ENCODE measurements around the gene GPR17.

The GPR17 gene

DNA sequence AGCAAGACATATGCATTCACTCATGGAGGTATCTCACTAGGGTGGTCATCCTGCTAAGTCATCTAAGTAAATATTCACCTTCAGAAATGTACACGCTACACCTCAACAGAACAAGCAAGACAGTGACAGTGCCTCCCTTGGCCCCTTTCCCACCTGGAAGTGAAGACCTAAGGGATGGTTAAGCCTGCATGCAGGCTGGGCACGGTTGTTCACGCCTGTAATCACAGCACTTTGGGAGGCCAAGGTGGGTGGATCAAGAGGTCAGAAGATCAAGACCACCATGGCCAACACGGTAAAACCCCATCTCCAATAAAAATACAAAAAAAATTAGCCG lies 25.0 kb downstream of the GPR17 start:
- Histone ChIP-seq H3F3A (ENCODE audit: control insufficient read depth, insufficient read depth) (no peaks in the 10 kb centered on the region), H3K9me3 (ENCODE audit: control insufficient read depth, insufficient read depth, low read length) (no peaks in the 10 kb centered on the region), H3K36me3 (ENCODE audit: control insufficient read depth, low read length) (no peaks in the 10 kb centered on the region), H4K20me1 (ENCODE audit: control insufficient read depth, insufficient read depth, low read depth, low read length) (no peaks in the 10 kb centered on the region), H3K4me2 (ENCODE audit: low read length) (no peak overlapping the region), H3K4me3 (ENCODE audit: low read length) (no peak overlapping the region), H3K27ac (ENCODE audit: low read depth, low read length) (no peak overlapping the region), H3K4me1 (ENCODE audit: control insufficient read depth, low read length) (no peaks in the 10 kb centered on the region), H3K79me2 (ENCODE audit: control insufficient read depth, low read length) (no peaks in the 10 kb centered on the region), H3K27me3 (ENCODE audit: control insufficient read depth, low read length) (peaks cover 45% of the 10 kb centered on the region), H3K9me2 (replicated peaks; ENCODE audit: control insufficient read depth, low read length) (no peaks in the 10 kb centered on the region)
- TF ChIP-seq, protein P1, sequence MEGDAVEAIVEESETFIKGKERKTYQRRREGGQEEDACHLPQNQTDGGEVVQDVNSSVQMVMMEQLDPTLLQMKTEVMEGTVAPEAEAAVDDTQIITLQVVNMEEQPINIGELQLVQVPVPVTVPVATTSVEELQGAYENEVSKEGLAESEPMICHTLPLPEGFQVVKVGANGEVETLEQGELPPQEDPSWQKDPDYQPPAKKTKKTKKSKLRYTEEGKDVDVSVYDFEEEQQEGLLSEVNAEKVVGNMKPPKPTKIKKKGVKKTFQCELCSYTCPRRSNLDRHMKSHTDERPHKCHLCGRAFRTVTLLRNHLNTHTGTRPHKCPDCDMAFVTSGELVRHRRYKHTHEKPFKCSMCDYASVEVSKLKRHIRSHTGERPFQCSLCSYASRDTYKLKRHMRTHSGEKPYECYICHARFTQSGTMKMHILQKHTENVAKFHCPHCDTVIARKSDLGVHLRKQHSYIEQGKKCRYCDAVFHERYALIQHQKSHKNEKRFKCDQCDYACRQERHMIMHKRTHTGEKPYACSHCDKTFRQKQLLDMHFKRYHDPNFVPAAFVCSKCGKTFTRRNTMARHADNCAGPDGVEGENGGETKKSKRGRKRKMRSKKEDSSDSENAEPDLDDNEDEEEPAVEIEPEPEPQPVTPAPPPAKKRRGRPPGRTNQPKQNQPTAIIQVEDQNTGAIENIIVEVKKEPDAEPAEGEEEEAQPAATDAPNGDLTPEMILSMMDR (IDR thresholded peaks at IDR 0.05; ENCODE audit: low read depth, low read length, poor library complexity, severe bottlenecking): no peak
- TF ChIP-seq EZH2phosphoT487 (IDR thresholded peaks at IDR 0.05; ENCODE audit: borderline replicate concordance, low read length): no peak

DNA sequence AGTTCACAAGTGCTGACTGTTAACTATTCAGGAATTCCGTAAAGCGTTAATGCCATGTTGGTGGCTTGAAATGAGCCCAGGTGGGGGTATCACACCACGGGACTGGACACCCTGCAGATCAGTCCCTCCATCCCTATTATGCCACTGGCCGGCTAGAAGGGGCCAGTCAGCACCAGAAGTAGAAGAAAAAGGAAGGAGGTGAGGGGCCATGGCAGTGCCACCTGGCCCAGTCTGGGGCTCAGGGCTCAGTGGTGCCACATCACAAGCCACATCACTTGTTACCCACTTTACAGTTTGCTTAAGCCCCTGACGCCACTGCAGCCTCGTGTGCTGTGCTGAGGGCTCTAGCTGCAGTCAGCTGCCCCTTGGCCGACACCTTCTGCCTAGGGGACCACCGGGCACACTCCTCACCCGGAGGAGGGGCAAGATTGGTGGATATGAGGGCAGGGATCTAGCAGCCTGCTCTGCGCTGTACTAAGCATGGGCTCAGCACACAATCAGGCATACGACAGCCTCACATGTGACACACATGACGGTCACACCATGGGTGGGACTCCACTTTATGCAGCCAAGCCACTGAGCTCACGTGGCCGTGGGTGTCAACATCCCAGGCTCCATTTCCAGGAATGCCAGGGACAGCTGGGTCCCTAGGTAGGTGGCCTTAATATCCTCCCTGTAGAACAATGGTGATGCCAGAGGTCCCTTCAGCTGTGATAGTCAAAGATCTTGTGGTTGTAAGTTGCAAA lies 25.8 kb downstream of the GPR17 start:
- no peak for TF ChIP-seq EZH2phosphoT487 (IDR thresholded peaks at IDR 0.05; ENCODE audit: borderline replicate concordance, low read length)
- TF ChIP-seq, protein P1 (IDR thresholded peaks at IDR 0.05; ENCODE audit: low read depth, low read length, poor library complexity, severe bottlenecking): no peak
- peaks cover 46% of the 10 kb centered on the region for H3K27me3 ChIP-seq (ENCODE audit: control insufficient read depth, low read length)
- no peak overlapping the region for H3K27ac ChIP-seq (ENCODE audit: low read depth, low read length)
- H3K4me1 ChIP-seq (ENCODE audit: control insufficient read depth, low read length): no peaks in the 10 kb centered on the region
- no peaks in the 10 kb centered on the region for H3F3A ChIP-seq (ENCODE audit: control insufficient read depth, insufficient read depth)
- no peaks in the 10 kb centered on the region for H3K36me3 ChIP-seq (ENCODE audit: control insufficient read depth, low read length)
- H3K79me2 ChIP-seq (ENCODE audit: control insufficient read depth, low read length): no peaks in the 10 kb centered on the region
- no peaks in the 10 kb centered on the region for H3K9me3 ChIP-seq (ENCODE audit: control insufficient read depth, insufficient read depth, low read length)
- no peak overlapping the region for H3K4me3 ChIP-seq (ENCODE audit: low read length)
- no peaks in the 10 kb centered on the region for H4K20me1 ChIP-seq (ENCODE audit: control insufficient read depth, insufficient read depth, low read depth, low read length)
- H3K9me2 ChIP-seq (replicated peaks; ENCODE audit: control insufficient read depth, low read length): no peaks in the 10 kb centered on the region
- H3K4me2 ChIP-seq (ENCODE audit: low read length): no peak overlapping the region

DNA sequence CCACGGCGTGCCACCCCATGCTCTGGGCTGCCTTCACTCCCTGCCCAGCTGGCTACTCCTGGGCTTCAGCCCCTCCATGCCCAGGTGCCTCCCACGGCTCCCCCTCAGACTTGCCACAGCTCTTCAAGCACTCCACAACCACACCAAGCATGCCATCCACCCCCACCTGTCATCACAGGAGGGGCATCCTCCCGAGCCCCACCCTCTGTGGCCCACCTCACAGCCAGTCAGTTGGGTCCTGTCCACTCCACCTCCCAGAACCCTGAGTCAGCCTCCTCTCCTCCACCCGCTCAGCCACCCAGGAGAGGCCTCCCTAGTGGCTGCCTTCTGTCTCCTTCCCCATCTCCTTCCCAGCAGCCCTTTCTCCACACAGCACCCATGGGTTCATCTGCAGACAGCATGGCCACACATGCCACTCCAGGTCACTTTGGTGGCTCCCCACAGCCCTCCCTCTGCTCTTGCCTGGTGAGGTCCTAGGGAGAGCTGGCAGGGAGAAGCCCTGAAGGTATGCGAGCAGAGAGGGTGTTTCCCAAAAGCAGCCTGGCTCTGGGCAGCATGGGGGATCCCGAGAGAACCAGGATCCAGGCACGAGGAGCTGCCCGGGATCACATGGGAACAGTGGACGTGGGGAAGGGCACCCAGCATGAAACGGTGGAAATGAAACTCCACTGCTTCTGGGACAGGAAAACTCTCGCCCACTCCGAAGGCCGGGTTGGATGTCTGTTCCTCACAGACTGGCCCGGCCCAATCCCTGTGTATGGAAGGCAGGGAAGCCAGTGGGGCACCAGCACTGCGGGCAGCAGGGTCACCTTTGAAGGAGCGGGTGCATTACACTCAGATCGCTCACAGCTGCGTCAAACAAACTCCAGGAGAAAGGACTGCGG lies 26.6 kb downstream of the GPR17 start:
- H3F3A ChIP-seq (ENCODE audit: control insufficient read depth, insufficient read depth): no peaks in the 10 kb centered on the region
- no peak overlapping the region for H3K4me2 ChIP-seq (ENCODE audit: low read length)
- no peak overlapping the region for H3K27ac ChIP-seq (ENCODE audit: low read depth, low read length)
- H4K20me1 ChIP-seq (ENCODE audit: control insufficient read depth, insufficient read depth, low read depth, low read length): no peaks in the 10 kb centered on the region
- no peaks in the 10 kb centered on the region for H3K4me1 ChIP-seq (ENCODE audit: control insufficient read depth, low read length)
- peaks cover 55% of the 10 kb centered on the region for H3K27me3 ChIP-seq (ENCODE audit: control insufficient read depth, low read length)
- TF ChIP-seq, protein P1 (IDR thresholded peaks at IDR 0.05; ENCODE audit: low read depth, low read length, poor library complexity, severe bottlenecking): no peak
- TF ChIP-seq EZH2phosphoT487 (IDR thresholded peaks at IDR 0.05; ENCODE audit: borderline replicate concordance, low read length): no peak
- H3K79me2 ChIP-seq (ENCODE audit: control insufficient read depth, low read length): no peaks in the 10 kb centered on the region
- no peaks in the 10 kb centered on the region for H3K36me3 ChIP-seq (ENCODE audit: control insufficient read depth, low read length)
- no peaks in the 10 kb centered on the region for H3K9me3 ChIP-seq (ENCODE audit: control insufficient read depth, insufficient read depth, low read length)
- no peaks in the 10 kb centered on the region for H3K9me2 ChIP-seq (replicated peaks; ENCODE audit: control insufficient read depth, low read length)
- H3K4me3 ChIP-seq (ENCODE audit: low read length): no peak overlapping the region

Data from DOHH2 (cell line).